ENCODE results near the gene FRAS1. TPM values are rescaled to one million over a fixed set of nuclear protein-coding genes. Genes with fewer than 3 reads are reported as not detected.

Gene FRAS1
- total and polyA plus RNA-seq, 9 of the 15 experiments (the other 6 are each of a cell fraction or from before 2014, with no cell fraction given) = under 0.01 to 0.11 (median 0.04) TPM; not detected in 2

- TF ChIP-seq PKNOX1 (IDR thresholded peaks at IDR 0.05) = peak; percentile 44; the same call in 1 of the 2 replicates
- no peak for TF ChIP-seq TCFL5 (CRISPR knock-in tag; conservative IDR thresholded peaks at IDR 0.05)
- no peak for FAIRE-seq
- Histone ChIP-seq H3K9ac (ENCODE audit: insufficient read depth in 1 of 2, low read depth in 2 of 2, low read length in 2 of 2) (no peak overlapping the region), H3K4me2 (ENCODE audit: insufficient read depth, low read length) (no peak overlapping the region), H3K27ac (ENCODE audit: extremely low read depth, low read depth, low read length) (no peak overlapping the region), H3K79me2 (ENCODE audit: control insufficient read depth, insufficient read depth, low read length) (no peaks in the 10 kb centered on the region), H3K27me3 (ENCODE audit: control insufficient read depth in 2 of 2, insufficient read depth in 2 of 2, low read length in 2 of 2) (peaks cover 7 to 11% of the 10 kb centered on the region in 2 experiments; a peak in 4 of 5 replicates), H3K9me1 (ENCODE audit: control insufficient read depth, insufficient read depth, low read length) (no peaks in the 10 kb centered on the region), H3K4me3 (no peak overlapping the region), H4K20me1 (replicated peaks; ENCODE audit: control insufficient read depth, insufficient read depth, low read length) (no peaks in the 10 kb centered on the region), H3K9me3 (replicated peaks; ENCODE audit: control insufficient read depth, insufficient read depth, low read depth, low read length) (no peaks in the 10 kb centered on the region), H2AFZ (ENCODE audit: low read depth, low read length) (no peak overlapping the region), H3K36me3 (ENCODE audit: control insufficient read depth, insufficient read depth, low read length) (no peaks in the 10 kb centered on the region), H3K4me1 (replicated peaks in 1 of 2; ENCODE audit: control insufficient read depth in 2 of 2, insufficient read depth in 2 of 2, low read length in 2 of 2) (no peaks in the 10 kb centered on the region)
- DNase-seq (ENCODE audit: extremely low read depth in 1 of 4, low spot score in 3 of 4) = no peak
- CTCF ChIA-PET (ENCODE audit: low intra/inter-chr PET ratio) = no interaction called here
- in situ Hi-C loops (cut with MboI) = no loop called here
- WGBS (ENCODE audit: insufficient coverage, low coverage, missing lambda C conversion rate) = 2% methylated on average over 3 of the region's 3 CpGs
- BruUV-seq (replicated peaks) = no TSS peak
- intact Hi-C loops (cut with micrococcal nuclease) = no loop called here
- POLR2A ChIA-PET = interaction anchor here (0.6 to 0.8 kb wide), 2 partner anchors 540 to 957 kb away, joined by 3 read pairs; no protein-coding TSS in a partner anchor
- peak; percentile 50; the same call in 1 of the 3 replicates for ATAC-seq
These were observed 266.3 kb downstream of the FRAS1 start for GRCh38 chr4:78323439-78323838.

GRCh38 chr4:78324625-78325024 is 267.5 kb downstream of the FRAS1 start:
- H3K4me3 ChIP-seq = no peak overlapping the region
- no peak overlapping the region for H3K4me2 ChIP-seq (ENCODE audit: insufficient read depth, low read length)
- no peaks in the 10 kb centered on the region for H3K9me1 ChIP-seq (ENCODE audit: control insufficient read depth, insufficient read depth, low read length)
- no peaks in the 10 kb centered on the region for H3K9me3 ChIP-seq (replicated peaks; ENCODE audit: control insufficient read depth, insufficient read depth, low read depth, low read length)
- H4K20me1 ChIP-seq (replicated peaks; ENCODE audit: control insufficient read depth, insufficient read depth, low read length) = no peaks in the 10 kb centered on the region
- peaks cover 7 to 11% of the 10 kb centered on the region in 2 experiments; a peak in 4 of 5 replicates for H3K27me3 ChIP-seq (ENCODE audit: control insufficient read depth in 2 of 2, insufficient read depth in 2 of 2, low read length in 2 of 2)
- intact Hi-C loops (cut with micrococcal nuclease) (no loop called here), in situ Hi-C loops (cut with MboI) (no loop called here)
- CTCF ChIA-PET (ENCODE audit: low intra/inter-chr PET ratio) = no interaction called here
- FAIRE-seq (no peak), DNase-seq (ENCODE audit: extremely low read depth in 1 of 4, low spot score in 3 of 4) (no peak), ATAC-seq (no peak)
- H2AFZ ChIP-seq (ENCODE audit: low read depth, low read length) = no peak overlapping the region
- WGBS (ENCODE audit: insufficient coverage, low coverage, missing lambda C conversion rate) = 0% methylated on average over 1 of the region's 1 CpG
- H3K79me2 ChIP-seq (ENCODE audit: control insufficient read depth, insufficient read depth, low read length) = no peaks in the 10 kb centered on the region
- H3K9ac ChIP-seq (ENCODE audit: insufficient read depth in 1 of 2, low read depth in 2 of 2, low read length in 2 of 2) = no peak overlapping the region
- POLR2A ChIA-PET = no interaction called here
- no peaks in the 10 kb centered on the region for H3K36me3 ChIP-seq (ENCODE audit: control insufficient read depth, insufficient read depth, low read length)
- no TSS peak for BruUV-seq (replicated peaks)
- H3K27ac ChIP-seq (ENCODE audit: extremely low read depth, low read depth, low read length) = no peak overlapping the region
- H3K4me1 ChIP-seq (replicated peaks in 1 of 2; ENCODE audit: control insufficient read depth in 2 of 2, insufficient read depth in 2 of 2, low read length in 2 of 2) = no peaks in the 10 kb centered on the region
- TF ChIP-seq CTBP1 (IDR thresholded peaks at IDR 0.05; ENCODE audit: borderline replicate concordance) (no peak), ZNF3 (CRISPR knock-in tag; IDR thresholded peaks at IDR 0.05) (no peak), ZNF263 (CRISPR knock-in tag; IDR thresholded peaks at IDR 0.05; ENCODE audit: borderline replicate concordance) (no peak), ARHGAP35 (IDR thresholded peaks at IDR 0.05; ENCODE audit: partially characterized antibody) (no peak), UBTF (IDR thresholded peaks at IDR 0.05; ENCODE audit: borderline replicate concordance in 1 of 2, low read depth in 2 of 2, low read length in 2 of 2) (no peak), PBX2 (CRISPR knock-in tag; IDR thresholded peaks at IDR 0.05; ENCODE audit: low read depth) (no peak), PBX2 (tag; conservative IDR thresholded peaks at IDR 0.05; ENCODE audit: low read depth) (no peak), SNIP1 (IDR thresholded peaks at IDR 0.05; ENCODE audit: low read depth) (no peak)
